Upper lobe of left lung (tissue), 4 donors: ENCODE data around the gene C5orf47.

Experiments used
- CTCF ChIP-seq, 6 experiments: fragments of 450-650 bp in 4 of 6; fragments of 200-600 bp in 2 of 6; sonication (generic) in 2 of 6; IDR thresholded peaks; one replicate each; pipeline ENCODE4 v1.5.1; 2016 to 2019; ENCODE audit warnings: antibody characterized with exemption in 6 of 6
- EP300 ChIP-seq, 4 donors: sonication (generic); formaldehyde crosslinking; IDR thresholded peaks; one replicate each; pipeline ENCODE4 v1.5.1; 2017; ENCODE audit warnings: antibody characterized with exemption in 4 of 4, control low read depth in 2 of 4
- POLR2A ChIP-seq, 4 donors: fragments of 450-650 bp; IDR thresholded peaks; one replicate each; pipeline ENCODE4 v1.5.1; 2016 to 2017; ENCODE audit warnings: antibody characterized with exemption in 4 of 4, mild to moderate bottlenecking in 2 of 4

DNA sequence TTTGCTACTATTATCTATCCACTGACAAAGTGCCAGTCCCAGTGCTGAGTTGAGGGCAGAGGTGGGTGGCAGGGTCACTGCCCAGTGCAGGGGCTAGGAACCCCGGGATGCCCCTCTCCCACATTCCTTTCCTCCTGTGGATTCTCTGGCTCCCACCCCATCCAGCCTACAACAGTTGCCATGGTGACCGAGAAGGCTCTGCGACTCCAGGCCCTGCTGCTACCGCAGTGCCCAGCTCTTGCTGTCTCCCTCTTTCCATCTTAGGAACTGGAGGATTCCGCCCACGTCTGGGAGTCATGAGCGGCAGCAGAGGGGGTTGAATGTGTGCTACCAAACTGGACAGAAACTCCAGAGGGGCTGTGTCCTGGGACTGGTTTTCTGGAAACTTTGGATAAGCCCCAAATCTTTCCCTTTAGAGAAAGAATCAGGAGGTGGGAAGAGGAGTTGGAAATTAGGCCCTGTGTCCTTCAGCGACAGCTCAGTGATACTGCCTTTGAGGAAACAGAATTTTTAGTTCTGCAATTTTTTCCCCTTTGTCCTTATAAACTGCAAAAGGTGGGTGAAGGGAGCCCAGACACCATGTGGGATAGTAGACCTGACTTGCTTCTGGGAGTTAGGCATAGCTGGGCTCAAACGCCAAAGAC lies 20.7 kb upstream of the C5orf47 start:
- no peak for TF ChIP-seq CTCF (IDR thresholded peaks at IDR 0.05)
- no peak for TF ChIP-seq POLR2A (IDR thresholded peaks at IDR 0.05)
- no peak for TF ChIP-seq EP300 (IDR thresholded peaks at IDR 0.05)
